Measurements from ENCODE around the gene TNFSF12. TPM values are rescaled to one million over a fixed set of nuclear protein-coding genes. Genes with fewer than 3 reads are reported as not detected.

TNFSF12 gene
- polyA plus RNA-seq, 1 donor (not counting 4 experiments of a cell fraction or from before 2014, with no cell fraction given), result 1.0 TPM

DNA sequence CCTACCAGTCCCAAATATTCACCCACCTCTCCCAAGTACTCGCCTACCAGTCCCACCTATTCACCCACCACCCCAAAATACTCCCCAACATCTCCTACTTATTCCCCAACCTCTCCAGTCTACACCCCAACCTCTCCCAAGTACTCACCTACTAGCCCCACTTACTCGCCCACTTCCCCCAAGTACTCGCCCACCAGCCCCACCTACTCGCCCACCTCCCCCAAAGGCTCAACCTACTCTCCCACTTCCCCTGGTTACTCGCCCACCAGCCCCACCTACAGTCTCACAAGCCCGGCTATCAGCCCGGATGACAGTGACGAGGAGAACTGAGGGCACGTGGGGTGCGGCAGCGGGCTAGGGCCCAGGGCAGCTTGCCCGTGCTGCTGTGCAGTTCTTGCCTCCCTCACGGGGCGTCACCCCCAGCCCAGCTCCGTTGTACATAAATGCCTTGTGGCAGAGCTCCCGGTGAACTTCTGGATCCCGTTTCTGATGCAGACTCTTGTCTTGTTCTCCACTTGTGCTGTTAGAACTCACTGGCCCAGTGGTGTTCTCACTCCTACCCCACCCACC is 34.9 kb upstream of the TNFSF12 start:
- Histone ChIP-seq H3K9me3 (ENCODE audit: control insufficient read depth, low read depth, low read length) (no peaks in the 10 kb centered on the region), H3K9ac (ENCODE audit: control insufficient read depth, extremely low read depth, insufficient read depth, low read length) (no peak overlapping the region), H3K27ac (ENCODE audit: control insufficient read depth, insufficient read depth, low read length) (no peak overlapping the region), H4K20me1 (ENCODE audit: control insufficient read depth, extremely low read depth, insufficient read depth, low read length) (no peaks in the 10 kb centered on the region), H3K4me2 (ENCODE audit: control insufficient read depth, extremely low read depth, insufficient read depth, low read depth, low read length) (no peak overlapping the region), H3K9me1 (ENCODE audit: control insufficient read depth, extremely low read depth, insufficient read depth, low read length) (no peaks in the 10 kb centered on the region), H3K36me3 (ENCODE audit: control insufficient read depth in 2 of 2, extremely low read depth in 1 of 2, insufficient read depth in 2 of 2, low read length in 2 of 2) (peaks cover 41 to 44% of the 10 kb centered on the region in 2 experiments), H3K4me3 (ENCODE audit: control insufficient read depth in 2 of 3, extremely low read depth in 1 of 3, insufficient read depth in 2 of 3, low read depth in 1 of 3, low read length in 3 of 3) (no peak overlapping the region), H3K27me3 (ENCODE audit: control insufficient read depth, extremely low read depth, insufficient read depth, low read length) (no peaks in the 10 kb centered on the region), H3K4me1 (ENCODE audit: control insufficient read depth, extremely low read depth, insufficient read depth, low read length) (no peaks in the 10 kb centered on the region), H2AFZ (ENCODE audit: control insufficient read depth, low read length) (no peak overlapping the region), H3K79me2 (ENCODE audit: control insufficient read depth, insufficient read depth, low read length) (no peaks in the 10 kb centered on the region)
- dilution Hi-C loops (cut with MboI; ENCODE audit: extremely low pct_ligation_motif_present, low sequenced_read_pairs), result no loop called here
- no peak for DNase-seq (ENCODE audit: low read depth, low spot score)
- FAIRE-seq, result no peak
- TF ChIP-seq, protein P1, sequence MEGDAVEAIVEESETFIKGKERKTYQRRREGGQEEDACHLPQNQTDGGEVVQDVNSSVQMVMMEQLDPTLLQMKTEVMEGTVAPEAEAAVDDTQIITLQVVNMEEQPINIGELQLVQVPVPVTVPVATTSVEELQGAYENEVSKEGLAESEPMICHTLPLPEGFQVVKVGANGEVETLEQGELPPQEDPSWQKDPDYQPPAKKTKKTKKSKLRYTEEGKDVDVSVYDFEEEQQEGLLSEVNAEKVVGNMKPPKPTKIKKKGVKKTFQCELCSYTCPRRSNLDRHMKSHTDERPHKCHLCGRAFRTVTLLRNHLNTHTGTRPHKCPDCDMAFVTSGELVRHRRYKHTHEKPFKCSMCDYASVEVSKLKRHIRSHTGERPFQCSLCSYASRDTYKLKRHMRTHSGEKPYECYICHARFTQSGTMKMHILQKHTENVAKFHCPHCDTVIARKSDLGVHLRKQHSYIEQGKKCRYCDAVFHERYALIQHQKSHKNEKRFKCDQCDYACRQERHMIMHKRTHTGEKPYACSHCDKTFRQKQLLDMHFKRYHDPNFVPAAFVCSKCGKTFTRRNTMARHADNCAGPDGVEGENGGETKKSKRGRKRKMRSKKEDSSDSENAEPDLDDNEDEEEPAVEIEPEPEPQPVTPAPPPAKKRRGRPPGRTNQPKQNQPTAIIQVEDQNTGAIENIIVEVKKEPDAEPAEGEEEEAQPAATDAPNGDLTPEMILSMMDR (optimal IDR thresholded peaks at IDR 0.05 in 1 of 3, IDR thresholded peaks at IDR 0.05 in 1 of 3, conservative IDR thresholded peaks at IDR 0.05 in 1 of 3; ENCODE audit: extremely low read depth in 1 of 3, insufficient read depth in 2 of 3, low read length in 3 of 3), result no peak
- TF ChIP-seq EZH2 (IDR thresholded peaks at IDR 0.05; ENCODE audit: low read length), result no peak

DNA sequence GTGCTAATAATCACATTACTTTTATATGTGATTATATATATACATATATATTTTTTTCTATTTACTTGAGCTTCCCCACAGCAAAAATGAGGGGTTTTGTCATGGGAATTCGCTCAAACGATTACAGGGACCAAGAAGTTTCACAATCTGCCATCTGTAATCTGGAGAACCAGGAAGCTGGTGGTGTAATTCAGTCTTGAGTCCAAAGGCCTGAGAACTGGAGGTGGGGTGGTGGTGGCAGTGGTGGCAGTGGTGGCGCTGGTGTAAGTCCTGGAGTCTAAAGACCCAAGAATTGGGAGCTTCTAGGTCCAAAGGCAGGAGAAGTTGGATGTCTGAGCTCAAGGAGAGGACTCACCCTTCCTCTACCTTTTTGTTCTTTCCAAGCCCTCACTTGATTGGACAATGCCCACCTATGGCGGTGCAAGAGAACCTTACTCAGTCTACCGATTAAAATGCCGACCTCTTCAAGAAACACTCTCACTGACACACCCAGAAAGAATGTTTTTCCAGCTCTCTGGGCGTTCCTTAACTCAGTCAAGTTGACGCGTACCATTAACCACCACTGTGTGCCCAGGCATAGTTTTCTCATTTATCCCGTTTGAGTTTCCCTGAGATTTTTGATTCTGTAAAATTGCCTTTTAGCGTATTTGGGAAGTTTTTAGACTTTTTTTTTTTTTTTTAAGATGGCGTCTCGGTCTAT is 32.8 kb upstream of the TNFSF12 start:
- H2AFZ ChIP-seq (ENCODE audit: control insufficient read depth, low read length), result no peak overlapping the region
- no peak for FAIRE-seq
- no peak for TF ChIP-seq EZH2 (IDR thresholded peaks at IDR 0.05; ENCODE audit: low read length)
- TF ChIP-seq, protein P1 (optimal IDR thresholded peaks at IDR 0.05 in 1 of 3, IDR thresholded peaks at IDR 0.05 in 1 of 3, conservative IDR thresholded peaks at IDR 0.05 in 1 of 3; ENCODE audit: extremely low read depth in 1 of 3, insufficient read depth in 2 of 3, low read length in 3 of 3), result no peak
- no peaks in the 10 kb centered on the region for H3K9me1 ChIP-seq (ENCODE audit: control insufficient read depth, extremely low read depth, insufficient read depth, low read length)
- H3K79me2 ChIP-seq (ENCODE audit: control insufficient read depth, insufficient read depth, low read length), result no peaks in the 10 kb centered on the region
- no peak overlapping the region for H3K27ac ChIP-seq (ENCODE audit: control insufficient read depth, insufficient read depth, low read length)
- no peaks in the 10 kb centered on the region for H3K27me3 ChIP-seq (ENCODE audit: control insufficient read depth, extremely low read depth, insufficient read depth, low read length)
- dilution Hi-C loops (cut with MboI; ENCODE audit: extremely low pct_ligation_motif_present, low sequenced_read_pairs), result no loop called here
- no peak overlapping the region for H3K4me2 ChIP-seq (ENCODE audit: control insufficient read depth, extremely low read depth, insufficient read depth, low read depth, low read length)
- peaks cover 29 to 33% of the 10 kb centered on the region in 2 experiments for H3K36me3 ChIP-seq (ENCODE audit: control insufficient read depth in 2 of 2, extremely low read depth in 1 of 2, insufficient read depth in 2 of 2, low read length in 2 of 2)
- H4K20me1 ChIP-seq (ENCODE audit: control insufficient read depth, extremely low read depth, insufficient read depth, low read length), result no peaks in the 10 kb centered on the region
- peaks cover 4% of the 10 kb centered on the region for H3K4me1 ChIP-seq (ENCODE audit: control insufficient read depth, extremely low read depth, insufficient read depth, low read length)
- no peak for DNase-seq (ENCODE audit: low read depth, low spot score)
- H3K4me3 ChIP-seq (ENCODE audit: control insufficient read depth in 2 of 3, extremely low read depth in 1 of 3, insufficient read depth in 2 of 3, low read depth in 1 of 3, low read length in 3 of 3), result no peak overlapping the region
- no peak overlapping the region for H3K9ac ChIP-seq (ENCODE audit: control insufficient read depth, extremely low read depth, insufficient read depth, low read length)
- no peaks in the 10 kb centered on the region for H3K9me3 ChIP-seq (ENCODE audit: control insufficient read depth, low read depth, low read length)
